ENCODE results near the gene KLRF2.

The KLRF2 gene

GRCh38 chr12:9941838-9942237 is 60.5 kb downstream of the KLRF2 start:
- no peak for DNase-seq

GRCh38 chr12:9943240-9943639 is 62.0 kb downstream of the KLRF2 start:
- DNase-seq, result no peak

- DNase-seq, result no peak
Observed at GRCh38 chr12:9944391-9944790, 63.1 kb downstream of the KLRF2 start.
